ENCODE data around the gene MRPS33.

- TF ChIP-seq POLR2AphosphoS5 (IDR thresholded peaks at IDR 0.05) (no peak), EP300 (IDR thresholded peaks at IDR 0.05) (no peak)
These were observed 1.9 kb downstream of the MRPS33 start for GRCh38 chr7:141012696-141013344.
